SK-N-SH (cell line): ENCODE results near the gene NPAS3. TPM values are rescaled to one million over a fixed set of nuclear protein-coding genes. Genes with fewer than 3 reads are reported as not detected.

ENCODE experiments used
- CTCF ChIA-PET: fragments of 300-600, 350-600 bp; formaldehyde crosslinking; extraction: SDS; loops from one replicate; lab custom pipeline; 2021; lab: Yijun Ruan, JAX
- POLR2A ChIA-PET: fragments of 350-600 bp; sonication (Branson Sonifier 250); formaldehyde crosslinking; extraction: SDS; loops from one replicate; lab custom pipeline; 2020; ENCODE audit warnings: antibody characterized with exemption, inconsistent platforms; lab: Yijun Ruan, JAX
- DNase-seq: peaks from one replicate; pipeline ENCODE4 v3.0.0; 2012
- H2AFZ ChIP-seq: fragments of 200-600 bp; sonication (generic); 2 replicates; pipeline ENCODE4 v1.8.1; 2016; ENCODE audit warnings: antibody characterized with exemption, mild to moderate bottlenecking, low read depth
- H3F3A ChIP-seq: fragments of 200-600 bp; sonication (generic); replicated peaks from 2 replicates; pipeline ENCODE3; 2016; ENCODE audit warnings: antibody characterized with exemption, mild to moderate bottlenecking; ENCODE audit not compliant: insufficient read depth
- H3K27ac ChIP-seq, 2 experiments: fragments of 200-500 bp in 1 of 2; fragments of 200-600 bp in 1 of 2; sonication (Bioruptor generic) in 1 of 2; sonication (generic), shearing (Covaris generic) in 1 of 2; 2 replicates each; pipeline versions ENCODE4 v1.5.1 to v1.6.1; 2014 to 2016; ENCODE audit warnings: low read depth in 2 of 2, inconsistent platforms in 1 of 2, low read length in 1 of 2, mild to moderate bottlenecking in 1 of 2, mixed read lengths in 1 of 2
- H3K27me3 ChIP-seq: fragments of 200-600 bp; sonication (generic), shearing (Covaris generic); 2 replicates; pipeline ENCODE4 v1.6.1; 2016; ENCODE audit warnings: mixed run types; ENCODE audit not compliant: insufficient read depth
- H3K36me3 ChIP-seq, 2 experiments: fragments of 200-500 bp in 1 of 2; fragments of 200-600 bp in 1 of 2; sonication (Bioruptor generic) in 1 of 2; sonication (generic) in 1 of 2; replicated peaks in 1 of 2; 2 replicates each; pipeline versions ENCODE3 to v1.5.1; 2014 to 2016; ENCODE audit warnings: low read length in 1 of 2, mild to moderate bottlenecking in 1 of 2; ENCODE audit not compliant: insufficient read depth in 2 of 2, control insufficient read depth in 1 of 2
- H3K4me1 ChIP-seq, 2 experiments: fragments of 200-500 bp in 1 of 2; fragments of 200-600 bp in 1 of 2; sonication (Bioruptor generic) in 1 of 2; sonication (generic), shearing (Covaris generic) in 1 of 2; 2 replicates each; pipeline versions ENCODE4 v1.5.1 to v1.6.1; 2014 to 2016; ENCODE audit warnings: low read depth in 1 of 2, low read length in 1 of 2, mixed run types in 1 of 2; ENCODE audit not compliant: insufficient read depth in 2 of 2, control insufficient read depth in 1 of 2
- H3K4me2 ChIP-seq: fragments of 200-600 bp; sonication (generic), shearing (Covaris generic); 2 replicates; pipeline ENCODE4 v1.6.1; 2017; ENCODE audit warnings: mixed run types
- H3K4me3 ChIP-seq, 2 experiments: fragments of 200-500 bp in 1 of 2; fragments of 200-600 bp in 1 of 2; sonication (Bioruptor generic) in 1 of 2; sonication (generic), shearing (Covaris generic) in 1 of 2; 2 replicates each; pipeline versions ENCODE4 v1.5.1 to v1.8.1; 2014 to 2016; ENCODE audit warnings: low read depth in 2 of 2, inconsistent platforms in 1 of 2, low read length in 1 of 2, mild to moderate bottlenecking in 1 of 2, mixed read lengths in 1 of 2, moderate library complexity in 1 of 2
- H3K79me2 ChIP-seq: fragments of 200-600 bp; sonication (generic); 2 replicates; pipeline ENCODE4 v1.8.1; 2017; ENCODE audit warnings: mild to moderate bottlenecking; ENCODE audit not compliant: insufficient read depth
- H3K9ac ChIP-seq: fragments of 200-600 bp; sonication (generic); 2 replicates; pipeline ENCODE4 v1.6.1; 2017; ENCODE audit warnings: mixed run types
- H3K9me2 ChIP-seq: fragments of 200-600 bp; sonication (generic); 2 replicates; pipeline ENCODE4 v1.6.1; 2017; ENCODE audit warnings: mixed run types
- H3K9me3 ChIP-seq: fragments of 200-600 bp; sonication (generic); 2 replicates; pipeline ENCODE4 v1.6.1; 2017; ENCODE audit warnings: mixed run types, mild to moderate bottlenecking, moderate library complexity
- H4K20me1 ChIP-seq: fragments of 200-600 bp; sonication (generic); 2 replicates; pipeline ENCODE4 v1.6.1; 2017; ENCODE audit warnings: mild to moderate bottlenecking, mixed run types; ENCODE audit not compliant: insufficient read depth
- EP300 ChIP-seq, 2 experiments: IDR thresholded peaks; 2 replicates each; pipeline versions ENCODE4 v1.4.0 to v1.6.1; 2012; ENCODE audit warnings: borderline replicate concordance in 1 of 2, low read depth in 1 of 2, low read length in 1 of 2
- FOSL2 ChIP-seq: IDR thresholded peaks from 2 replicates; pipeline ENCODE4 v1.4.0; 2012; ENCODE audit warnings: low read depth, mild to moderate bottlenecking, moderate library complexity, borderline replicate concordance
- GATA2 ChIP-seq: sonication (generic); formaldehyde crosslinking; IDR thresholded peaks from 2 replicates; pipeline ENCODE4 v1.5.0; 2020; ENCODE audit warnings: mild to moderate bottlenecking, missing genetic modification reagents
- JUND ChIP-seq: IDR thresholded peaks from 2 replicates; pipeline ENCODE4 v1.4.0; 2012
- MEF2A ChIP-seq: IDR thresholded peaks from 2 replicates; pipeline ENCODE4 v1.4.0; 2012; ENCODE audit warnings: low read depth, borderline replicate concordance
- NRF1 ChIP-seq: IDR thresholded peaks from 2 replicates; pipeline ENCODE4 v1.6.1; 2012; ENCODE audit warnings: low read depth, mild to moderate bottlenecking, low read length
- POLR2AphosphoS5 ChIP-seq: IDR thresholded peaks from 2 replicates; pipeline ENCODE4 v1.6.1; 2012; ENCODE audit warnings: low read depth, low read length
- RAD21 ChIP-seq: IDR thresholded peaks from 2 replicates; pipeline ENCODE4 v1.6.1; 2012; ENCODE audit warnings: mild to moderate bottlenecking, low read length
- RCOR1 ChIP-seq: fragments of 150-350 bp; IDR thresholded peaks from 2 replicates; pipeline ENCODE4 v1.6.1; 2017; ENCODE audit warnings: antibody characterized with exemption, low read length
- RFX5 ChIP-seq: IDR thresholded peaks from 2 replicates; pipeline ENCODE4 v1.6.1; 2012; ENCODE audit warnings: mild to moderate bottlenecking, improper control_type of control experiment, low read length
- TAF1 ChIP-seq: IDR thresholded peaks from 2 replicates; pipeline ENCODE4 v1.6.1; 2012; ENCODE audit warnings: low read depth, mild to moderate bottlenecking, low read length, moderate library complexity, borderline replicate concordance
- TCF12 ChIP-seq: IDR thresholded peaks from 2 replicates; pipeline ENCODE4 v1.4.0; 2012
- WGBS: methylation state at CpG from one replicate; pipeline ENCODE4 v1.1.6; 2017; ENCODE audit warnings: low lambda C conversion rate; 5-methylcytosine and 5-hydroxymethylcytosine counted together
- polyA plus RNA-seq, 3 experiments: library from polyadenylated mRNA; depleted of rRNA; stranded (reverse); fragments of >200 nt; gene quantifications; 2 replicates each; pipeline ENCODE4 v1.2.3, GENCODE V29; 2012
- TF ChIP-seq, protein P1 (sequence below): fragments of 200-600 bp; sonication (generic); IDR thresholded peaks from 2 replicates; pipeline ENCODE4 v1.6.1; 2017; ENCODE audit warnings: antibody characterized with exemption, mild to moderate bottlenecking, moderate library complexity
- TF ChIP-seq, protein P2 (sequence below): IDR thresholded peaks from 2 replicates; pipeline ENCODE4 v1.4.0; 2012; ENCODE audit warnings: low read depth, borderline replicate concordance
- TF ChIP-seq, protein P3 (sequence below): fragments of 150-350 bp; IDR thresholded peaks from 2 replicates; pipeline ENCODE4 v1.6.1; 2016; ENCODE audit warnings: mild to moderate bottlenecking, low read depth, low read length
- TF ChIP-seq, protein P4 (sequence below): IDR thresholded peaks from 2 replicates; pipeline ENCODE4 v1.4.0; 2012; ENCODE audit warnings: low read depth
- TF ChIP-seq, protein P5 (sequence below): IDR thresholded peaks from 2 replicates; pipeline ENCODE4 v1.6.1; 2012; ENCODE audit warnings: mild to moderate bottlenecking, low read depth, low read length, moderate library complexity

The NPAS3 gene
- polyA plus RNA-seq, 1 of the 3 experiments (the other 2 are of a cell fraction): 4.3 TPM

DNA sequence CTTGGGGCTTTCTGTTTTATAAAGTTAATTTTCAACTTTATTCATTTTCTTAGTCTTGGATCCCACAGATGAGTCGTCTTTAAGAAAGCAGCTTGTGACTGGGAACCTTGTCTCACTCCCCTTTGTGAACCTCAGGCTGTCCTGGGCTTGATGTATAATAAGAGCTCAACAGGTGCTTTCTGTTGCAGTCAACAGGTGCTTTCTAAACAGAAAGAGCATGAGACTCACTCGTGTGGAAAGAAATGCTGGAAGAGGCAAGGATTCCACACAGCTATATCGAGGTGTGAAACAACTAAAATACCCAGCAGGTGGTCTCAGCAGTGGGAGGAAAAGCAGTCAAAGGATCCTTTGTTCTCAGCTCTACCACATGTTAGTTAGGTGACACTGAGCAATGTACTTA lies 613.3 kb downstream of the NPAS3 start:
- no peak for DNase-seq
- ChIA-PET CTCF (interaction anchor here (0.6 to 0.9 kb wide), 3 partner anchors 52 to 135 kb away, joined by 3 to 4 read pairs (median 3); no protein-coding TSS in a partner anchor), POLR2A (no interaction called here)
- no peaks in the 10 kb centered on the region for H3K36me3 ChIP-seq
- H3K4me3 ChIP-seq: no peak overlapping the region
- H3K9me2 ChIP-seq: no peaks in the 10 kb centered on the region
- H3K9me3 ChIP-seq: no peaks in the 10 kb centered on the region
- peaks cover 10% of the 10 kb centered on the region for H3F3A ChIP-seq
- H3K27me3 ChIP-seq: no peaks in the 10 kb centered on the region
- no peak overlapping the region for H3K4me2 ChIP-seq
- no peak overlapping the region for H2AFZ ChIP-seq
- no peak overlapping the region for H3K27ac ChIP-seq
- TF ChIP-seq FOSL2: no peak
- TF ChIP-seq, protein P1, sequence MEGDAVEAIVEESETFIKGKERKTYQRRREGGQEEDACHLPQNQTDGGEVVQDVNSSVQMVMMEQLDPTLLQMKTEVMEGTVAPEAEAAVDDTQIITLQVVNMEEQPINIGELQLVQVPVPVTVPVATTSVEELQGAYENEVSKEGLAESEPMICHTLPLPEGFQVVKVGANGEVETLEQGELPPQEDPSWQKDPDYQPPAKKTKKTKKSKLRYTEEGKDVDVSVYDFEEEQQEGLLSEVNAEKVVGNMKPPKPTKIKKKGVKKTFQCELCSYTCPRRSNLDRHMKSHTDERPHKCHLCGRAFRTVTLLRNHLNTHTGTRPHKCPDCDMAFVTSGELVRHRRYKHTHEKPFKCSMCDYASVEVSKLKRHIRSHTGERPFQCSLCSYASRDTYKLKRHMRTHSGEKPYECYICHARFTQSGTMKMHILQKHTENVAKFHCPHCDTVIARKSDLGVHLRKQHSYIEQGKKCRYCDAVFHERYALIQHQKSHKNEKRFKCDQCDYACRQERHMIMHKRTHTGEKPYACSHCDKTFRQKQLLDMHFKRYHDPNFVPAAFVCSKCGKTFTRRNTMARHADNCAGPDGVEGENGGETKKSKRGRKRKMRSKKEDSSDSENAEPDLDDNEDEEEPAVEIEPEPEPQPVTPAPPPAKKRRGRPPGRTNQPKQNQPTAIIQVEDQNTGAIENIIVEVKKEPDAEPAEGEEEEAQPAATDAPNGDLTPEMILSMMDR: no peak
- TF ChIP-seq TCF12: no peak
- no peak for TF ChIP-seq GATA2 (CRISPR knock-in tag)
- TF ChIP-seq, protein P2, sequence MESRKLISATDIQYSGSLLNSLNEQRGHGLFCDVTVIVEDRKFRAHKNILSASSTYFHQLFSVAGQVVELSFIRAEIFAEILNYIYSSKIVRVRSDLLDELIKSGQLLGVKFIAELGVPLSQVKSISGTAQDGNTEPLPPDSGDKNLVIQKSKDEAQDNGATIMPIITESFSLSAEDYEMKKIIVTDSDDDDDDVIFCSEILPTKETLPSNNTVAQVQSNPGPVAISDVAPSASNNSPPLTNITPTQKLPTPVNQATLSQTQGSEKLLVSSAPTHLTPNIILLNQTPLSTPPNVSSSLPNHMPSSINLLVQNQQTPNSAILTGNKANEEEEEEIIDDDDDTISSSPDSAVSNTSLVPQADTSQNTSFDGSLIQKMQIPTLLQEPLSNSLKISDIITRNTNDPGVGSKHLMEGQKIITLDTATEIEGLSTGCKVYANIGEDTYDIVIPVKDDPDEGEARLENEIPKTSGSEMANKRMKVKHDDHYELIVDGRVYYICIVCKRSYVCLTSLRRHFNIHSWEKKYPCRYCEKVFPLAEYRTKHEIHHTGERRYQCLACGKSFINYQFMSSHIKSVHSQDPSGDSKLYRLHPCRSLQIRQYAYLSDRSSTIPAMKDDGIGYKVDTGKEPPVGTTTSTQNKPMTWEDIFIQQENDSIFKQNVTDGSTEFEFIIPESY: no peak
- TF ChIP-seq RFX5: no peak
- TF ChIP-seq, protein P3, sequence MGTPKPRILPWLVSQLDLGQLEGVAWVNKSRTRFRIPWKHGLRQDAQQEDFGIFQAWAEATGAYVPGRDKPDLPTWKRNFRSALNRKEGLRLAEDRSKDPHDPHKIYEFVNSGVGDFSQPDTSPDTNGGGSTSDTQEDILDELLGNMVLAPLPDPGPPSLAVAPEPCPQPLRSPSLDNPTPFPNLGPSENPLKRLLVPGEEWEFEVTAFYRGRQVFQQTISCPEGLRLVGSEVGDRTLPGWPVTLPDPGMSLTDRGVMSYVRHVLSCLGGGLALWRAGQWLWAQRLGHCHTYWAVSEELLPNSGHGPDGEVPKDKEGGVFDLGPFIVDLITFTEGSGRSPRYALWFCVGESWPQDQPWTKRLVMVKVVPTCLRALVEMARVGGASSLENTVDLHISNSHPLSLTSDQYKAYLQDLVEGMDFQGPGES: no peak
- TF ChIP-seq, protein P4, sequence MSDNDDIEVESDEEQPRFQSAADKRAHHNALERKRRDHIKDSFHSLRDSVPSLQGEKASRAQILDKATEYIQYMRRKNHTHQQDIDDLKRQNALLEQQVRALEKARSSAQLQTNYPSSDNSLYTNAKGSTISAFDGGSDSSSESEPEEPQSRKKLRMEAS: no peak
- no peaks in the 10 kb centered on the region for H4K20me1 ChIP-seq
- WGBS: 85% methylated on average over 3 of the region's 3 CpGs
- H3K9ac ChIP-seq: no peak overlapping the region
- H3K79me2 ChIP-seq: no peaks in the 10 kb centered on the region
- H3K4me1 ChIP-seq: peaks cover 12 to 24% of the 10 kb centered on the region in 2 experiments

DNA sequence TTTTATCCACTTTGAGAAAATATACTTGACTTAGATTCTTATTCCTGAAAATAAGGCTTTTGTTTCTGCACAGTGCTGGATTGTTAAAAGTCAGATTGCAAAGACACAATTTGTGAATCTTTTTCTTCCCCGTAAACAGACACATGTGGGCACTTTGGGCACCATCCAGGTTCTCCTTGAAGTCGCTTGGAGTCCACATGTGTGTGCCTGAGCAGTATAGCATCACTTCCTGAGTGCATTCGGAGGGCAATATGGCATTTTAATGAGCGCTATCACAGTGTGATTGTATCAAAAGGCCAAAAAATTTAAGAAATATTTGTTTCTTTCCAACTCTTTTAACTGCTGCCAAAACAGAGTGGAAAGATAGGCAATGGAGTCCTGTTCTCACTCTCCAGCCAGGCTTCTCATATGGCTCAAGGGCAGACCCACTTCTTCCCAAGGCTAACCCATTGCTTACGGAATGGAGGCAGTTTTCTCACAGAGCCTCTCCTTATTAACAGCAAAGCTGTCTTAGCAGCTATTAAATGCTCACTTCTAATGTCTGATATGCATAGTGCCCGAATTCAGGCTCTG lies 615.1 kb downstream of the NPAS3 start:
- no peak overlapping the region for H3K4me2 ChIP-seq
- 70% methylated on average over 6 of the region's 6 CpGs for WGBS
- H3K9me3 ChIP-seq: no peaks in the 10 kb centered on the region
- H3K9me2 ChIP-seq: no peaks in the 10 kb centered on the region
- no peak overlapping the region for H3K9ac ChIP-seq
- H3K27ac ChIP-seq: no peak overlapping the region
- H3F3A ChIP-seq: peaks cover 15% of the 10 kb centered on the region
- no peak overlapping the region for H3K4me3 ChIP-seq
- no peaks in the 10 kb centered on the region for H3K79me2 ChIP-seq
- no peaks in the 10 kb centered on the region for H4K20me1 ChIP-seq
- ChIA-PET POLR2A (no interaction called here), CTCF (no interaction called here)
- H3K4me1 ChIP-seq: peaks cover 12 to 28% of the 10 kb centered on the region in 2 experiments
- no peaks in the 10 kb centered on the region for H3K36me3 ChIP-seq
- no peaks in the 10 kb centered on the region for H3K27me3 ChIP-seq
- DNase-seq: no peak
- H2AFZ ChIP-seq: no peak overlapping the region
- TF ChIP-seq NRF1: no peak
- TF ChIP-seq EP300 (IDR thresholded peaks at IDR 0.05; ENCODE audit: borderline replicate concordance in 1 of 2, low read depth in 1 of 2, low read length in 1 of 2): no peak
- TF ChIP-seq, protein P5, sequence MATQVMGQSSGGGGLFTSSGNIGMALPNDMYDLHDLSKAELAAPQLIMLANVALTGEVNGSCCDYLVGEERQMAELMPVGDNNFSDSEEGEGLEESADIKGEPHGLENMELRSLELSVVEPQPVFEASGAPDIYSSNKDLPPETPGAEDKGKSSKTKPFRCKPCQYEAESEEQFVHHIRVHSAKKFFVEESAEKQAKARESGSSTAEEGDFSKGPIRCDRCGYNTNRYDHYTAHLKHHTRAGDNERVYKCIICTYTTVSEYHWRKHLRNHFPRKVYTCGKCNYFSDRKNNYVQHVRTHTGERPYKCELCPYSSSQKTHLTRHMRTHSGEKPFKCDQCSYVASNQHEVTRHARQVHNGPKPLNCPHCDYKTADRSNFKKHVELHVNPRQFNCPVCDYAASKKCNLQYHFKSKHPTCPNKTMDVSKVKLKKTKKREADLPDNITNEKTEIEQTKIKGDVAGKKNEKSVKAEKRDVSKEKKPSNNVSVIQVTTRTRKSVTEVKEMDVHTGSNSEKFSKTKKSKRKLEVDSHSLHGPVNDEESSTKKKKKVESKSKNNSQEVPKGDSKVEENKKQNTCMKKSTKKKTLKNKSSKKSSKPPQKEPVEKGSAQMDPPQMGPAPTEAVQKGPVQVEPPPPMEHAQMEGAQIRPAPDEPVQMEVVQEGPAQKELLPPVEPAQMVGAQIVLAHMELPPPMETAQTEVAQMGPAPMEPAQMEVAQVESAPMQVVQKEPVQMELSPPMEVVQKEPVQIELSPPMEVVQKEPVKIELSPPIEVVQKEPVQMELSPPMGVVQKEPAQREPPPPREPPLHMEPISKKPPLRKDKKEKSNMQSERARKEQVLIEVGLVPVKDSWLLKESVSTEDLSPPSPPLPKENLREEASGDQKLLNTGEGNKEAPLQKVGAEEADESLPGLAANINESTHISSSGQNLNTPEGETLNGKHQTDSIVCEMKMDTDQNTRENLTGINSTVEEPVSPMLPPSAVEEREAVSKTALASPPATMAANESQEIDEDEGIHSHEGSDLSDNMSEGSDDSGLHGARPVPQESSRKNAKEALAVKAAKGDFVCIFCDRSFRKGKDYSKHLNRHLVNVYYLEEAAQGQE: no peak
- no peak for TF ChIP-seq POLR2AphosphoS5
- TF ChIP-seq RCOR1: no peak
- no peak for TF ChIP-seq MEF2A
- TF ChIP-seq TCF12: no peak
- no peak for TF ChIP-seq TAF1
- no peak for TF ChIP-seq JUND
- TF ChIP-seq RAD21: no peak
